WTC11 (cell line): Measurements from ENCODE around the gene ETS1. TPM values are rescaled to one million over a fixed set of nuclear protein-coding genes. Genes with fewer than 3 reads are reported as not detected.

ENCODE experiments used
- ATAC-seq: fragments of 200-7000 bp; cut with Tn5 transposase; 2 replicates; pipeline ENCODE4 v1.10.0; 2021; ENCODE audit warnings: mild to moderate bottlenecking, moderate library complexity
- CTCF ChIA-PET: fragments of 300-600 bp; sonication (Branson Sonifier 250); formaldehyde crosslinking; loops from one replicate; lab custom pipeline; 2021; ENCODE audit warnings: antibody characterized with exemption; lab: Charles Lee
- POLR2A ChIA-PET: fragments of 350-600 bp; sonication (Branson Sonifier 250); formaldehyde crosslinking; loops from one replicate; lab custom pipeline; 2021; ENCODE audit warnings: antibody characterized with exemption; lab: Charles Lee
- DNase-seq: peaks from one replicate; pipeline ENCODE4 v3.0.0; 2021; ENCODE audit warnings: low spot score
- H3K27ac Mint-ChIP-seq: 2 replicates; pipeline ENCODE4 v1.8.0; 2021; ENCODE audit warnings: mixed read lengths
- H3K27me3 Mint-ChIP-seq: 2 replicates; pipeline ENCODE4 v1.8.0; 2021; ENCODE audit warnings: low read depth, mild to moderate bottlenecking, moderate library complexity, mixed read lengths
- H3K36me3 Mint-ChIP-seq: 2 replicates; pipeline ENCODE4 v1.8.0; 2021; ENCODE audit warnings: mixed read lengths
- H3K4me1 Mint-ChIP-seq: 2 replicates; pipeline ENCODE4 v1.8.0; 2022; ENCODE audit warnings: mixed read lengths
- H3K4me3 Mint-ChIP-seq: 2 replicates; pipeline ENCODE4 v1.8.0; 2021; ENCODE audit warnings: mild to moderate bottlenecking, moderate library complexity, mixed read lengths
- H3K9me3 Mint-ChIP-seq: 2 replicates; pipeline ENCODE4 v1.8.0; 2021; ENCODE audit warnings: mixed read lengths
- ATF1 ChIP-seq: sonication (generic); formaldehyde crosslinking; IDR thresholded peaks from 2 replicates; pipeline ENCODE4 v1.8.1; 2023; ENCODE audit warnings: mild to moderate bottlenecking, moderate library complexity, missing genetic modification reagents
- CREB1 ChIP-seq: sonication (generic); formaldehyde crosslinking; IDR thresholded peaks from 2 replicates; pipeline ENCODE4 v1.8.0; 2023; ENCODE audit warnings: mild to moderate bottlenecking, missing genetic modification reagents
- CREM ChIP-seq: sonication (generic); formaldehyde crosslinking; IDR thresholded peaks from 2 replicates; pipeline ENCODE4 v1.8.1; 2022; ENCODE audit warnings: mild to moderate bottlenecking, missing genetic modification reagents, moderate library complexity
- ESRRA ChIP-seq: sonication (generic); formaldehyde crosslinking; IDR thresholded peaks from 2 replicates; pipeline ENCODE4 v1.8.1; 2022; ENCODE audit warnings: mild to moderate bottlenecking, missing genetic modification reagents, borderline replicate concordance
- FOXJ3 ChIP-seq: sonication (generic); formaldehyde crosslinking; IDR thresholded peaks from 2 replicates; pipeline ENCODE4 v1.9.0; 2021; ENCODE audit warnings: missing genetic modification reagents, mild to moderate bottlenecking, borderline replicate concordance
- GABPB1 ChIP-seq: sonication (generic); formaldehyde crosslinking; IDR thresholded peaks from 2 replicates; pipeline ENCODE4 v1.8.1; 2023; ENCODE audit warnings: mild to moderate bottlenecking, missing genetic modification reagents
- KAT7 ChIP-seq: sonication (generic); formaldehyde crosslinking; IDR thresholded peaks from 2 replicates; pipeline ENCODE4 v1.8.1; 2023; ENCODE audit warnings: missing genetic modification reagents, mild to moderate bottlenecking, borderline replicate concordance
- NR3C1 ChIP-seq: sonication (generic); formaldehyde crosslinking; conservative IDR thresholded peaks from 2 replicates; pipeline ENCODE4 v1.8.1; 2023; ENCODE audit warnings: low read depth, mild to moderate bottlenecking, missing genetic modification reagents
- PRDM15 ChIP-seq: sonication (generic); formaldehyde crosslinking; IDR thresholded peaks from 2 replicates; pipeline ENCODE4 v1.8.0; 2022; ENCODE audit warnings: missing genetic modification reagents
- RORB ChIP-seq: fragments of 250-450 bp; sonication (Bioruptor Pico); IDR thresholded peaks from 2 replicates; pipeline ENCODE4 v1.9.0; 2021; ENCODE audit warnings: mild to moderate bottlenecking
- SMAD3 ChIP-seq: sonication (generic); formaldehyde crosslinking; IDR thresholded peaks from 2 replicates; pipeline ENCODE4 v1.8.0; 2022; ENCODE audit warnings: missing genetic modification reagents, mild to moderate bottlenecking, borderline replicate concordance
- SOX15 ChIP-seq: fragments of 250-450 bp; sonication (Bioruptor Pico); IDR thresholded peaks from 2 replicates; pipeline ENCODE4 v1.9.0; 2021; ENCODE audit warnings: mild to moderate bottlenecking
- TEAD1 ChIP-seq: sonication (generic); formaldehyde crosslinking; IDR thresholded peaks from 2 replicates; pipeline ENCODE4 v1.8.0; 2022; ENCODE audit warnings: mild to moderate bottlenecking, missing genetic modification reagents
- ZNF121 ChIP-seq: sonication (generic); formaldehyde crosslinking; IDR thresholded peaks from 2 replicates; pipeline ENCODE4 v1.8.0; 2023; ENCODE audit warnings: missing genetic modification reagents
- ZNF219 ChIP-seq: sonication (generic); formaldehyde crosslinking; IDR thresholded peaks from 2 replicates; pipeline ENCODE4 v1.8.0; 2023; ENCODE audit warnings: missing genetic modification reagents, mild to moderate bottlenecking, borderline replicate concordance
- ZNF232 ChIP-seq: sonication (generic); formaldehyde crosslinking; IDR thresholded peaks from 2 replicates; pipeline ENCODE4 v1.8.0; 2022; ENCODE audit warnings: mild to moderate bottlenecking, missing genetic modification reagents
- ZNF263 ChIP-seq: sonication (generic); formaldehyde crosslinking; IDR thresholded peaks from 2 replicates; pipeline ENCODE4 v1.8.1; 2022; ENCODE audit warnings: low read depth, mild to moderate bottlenecking, moderate library complexity, missing genetic modification reagents
- total RNA-seq: library from RNA; stranded (reverse); gene quantifications from 3 replicates; pipeline ENCODE4 v1.2.3, GENCODE V29; 2021
- TF ChIP-seq, protein P1 (sequence below): sonication (generic); formaldehyde crosslinking; IDR thresholded peaks from 2 replicates; pipeline ENCODE4 v1.8.1; 2022; ENCODE audit warnings: low read depth, missing genetic modification reagents, borderline replicate concordance
- TF ChIP-seq, protein P2 (sequence below): fragments of 250-450 bp; sonication (Bioruptor Pico); conservative IDR thresholded peaks from 2 replicates; pipeline ENCODE4 v1.9.0; 2021; ENCODE audit warnings: mild to moderate bottlenecking

The ETS1 gene
- total RNA-seq, 1 experiment from 2014 or later = 33.1 TPM

- H3K36me3 Mint-ChIP-seq = peaks cover 13% of the 10 kb centered on the region
- peaks cover 64% of the 10 kb centered on the region for H3K27me3 Mint-ChIP-seq
- no peak for ATAC-seq
- no peak overlapping the region for H3K4me3 Mint-ChIP-seq
- H3K27ac Mint-ChIP-seq = no peak overlapping the region
- ChIA-PET CTCF (no interaction called here), POLR2A (no interaction called here)
- TF ChIP-seq ZNF121 (CRISPR knock-in tag) (no peak), TEAD1 (CRISPR knock-in tag) (no peak), ZNF232 (no peak), CREM (CRISPR knock-in tag) (no peak), NR3C1 (no peak), ZNF219 (CRISPR knock-in tag) (no peak), ESRRA (CRISPR knock-in tag) (no peak)
- TF ChIP-seq, protein P1, sequence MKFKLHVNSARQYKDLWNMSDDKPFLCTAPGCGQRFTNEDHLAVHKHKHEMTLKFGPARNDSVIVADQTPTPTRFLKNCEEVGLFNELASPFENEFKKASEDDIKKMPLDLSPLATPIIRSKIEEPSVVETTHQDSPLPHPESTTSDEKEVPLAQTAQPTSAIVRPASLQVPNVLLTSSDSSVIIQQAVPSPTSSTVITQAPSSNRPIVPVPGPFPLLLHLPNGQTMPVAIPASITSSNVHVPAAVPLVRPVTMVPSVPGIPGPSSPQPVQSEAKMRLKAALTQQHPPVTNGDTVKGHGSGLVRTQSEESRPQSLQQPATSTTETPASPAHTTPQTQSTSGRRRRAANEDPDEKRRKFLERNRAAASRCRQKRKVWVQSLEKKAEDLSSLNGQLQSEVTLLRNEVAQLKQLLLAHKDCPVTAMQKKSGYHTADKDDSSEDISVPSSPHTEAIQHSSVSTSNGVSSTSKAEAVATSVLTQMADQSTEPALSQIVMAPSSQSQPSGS (CRISPR knock-in tag) = no peak
- no peak for DNase-seq
- peaks cover 30% of the 10 kb centered on the region for H3K4me1 Mint-ChIP-seq
- peaks cover 6% of the 10 kb centered on the region; the same call in 1 of the 2 replicates for H3K9me3 Mint-ChIP-seq
These were observed 51.6 kb downstream of the ETS1 start for GRCh38 chr11:128535468-128536457.

- H3K4me3 Mint-ChIP-seq = peak overlapping the region; percentile 53
- peaks cover 39% of the 10 kb centered on the region for H3K4me1 Mint-ChIP-seq
- H3K9me3 Mint-ChIP-seq = peaks cover 6% of the 10 kb centered on the region; the same call in 1 of the 2 replicates
- peaks cover 87% of the 10 kb centered on the region for H3K27me3 Mint-ChIP-seq
- ATAC-seq = peak; percentile 24; the same call in 1 of the 2 replicates
- CTCF ChIA-PET = interaction anchor here (1.1 kb wide), 1 partner anchor 376 kb away, joined by 3 read pairs; no protein-coding TSS in a partner anchor
- DNase-seq = no peak
- TF ChIP-seq CREB1 (no peak), RORB (CRISPR knock-in tag) (no peak), GABPB1 (no peak), KAT7 (no peak), PRDM15 (CRISPR knock-in tag) (no peak), ZNF263 (no peak), SMAD3 (CRISPR knock-in tag) (no peak), SOX15 (CRISPR knock-in tag) (no peak), ATF1 (CRISPR knock-in tag) (no peak), ZNF219 (CRISPR knock-in tag) (no peak), FOXJ3 (CRISPR knock-in tag) (no peak)
- TF ChIP-seq, protein P2, sequence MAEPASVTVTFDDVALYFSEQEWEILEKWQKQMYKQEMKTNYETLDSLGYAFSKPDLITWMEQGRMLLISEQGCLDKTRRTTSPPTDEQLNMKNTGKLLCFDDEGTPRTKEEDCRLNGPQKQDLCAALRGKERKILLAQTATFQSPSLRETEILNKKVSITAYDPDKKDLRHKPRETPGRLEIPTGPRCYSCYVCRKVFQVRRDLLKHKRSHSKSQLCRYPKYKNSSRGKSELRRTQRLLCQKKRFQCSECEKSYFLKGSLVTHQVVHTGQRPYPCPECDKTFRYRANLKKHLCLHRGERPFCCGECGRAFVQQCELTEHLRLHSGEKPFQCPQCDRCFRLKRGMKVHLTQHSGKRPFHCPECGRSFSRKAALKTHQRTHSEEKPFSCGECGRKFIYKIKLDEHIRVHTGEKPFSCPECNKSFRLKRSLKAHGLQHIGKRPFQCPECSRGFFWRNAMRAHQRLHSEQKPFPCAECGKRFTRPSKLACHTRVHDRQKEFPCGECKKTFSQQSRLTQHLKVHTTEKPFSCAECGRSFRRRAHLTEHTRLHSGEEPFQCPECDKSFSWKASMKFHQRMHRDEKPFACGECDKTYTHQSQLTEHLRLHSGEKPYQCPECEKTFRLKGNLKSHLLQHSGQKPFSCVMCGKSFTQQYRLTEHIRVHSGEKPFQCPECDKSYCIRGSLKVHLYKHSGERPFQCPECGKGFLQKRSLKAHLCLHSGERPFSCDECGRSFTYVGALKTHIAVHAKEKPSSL (CRISPR knock-in tag) = no peak
- TF ChIP-seq, all 79 proteins: peak for 0
- Mint-ChIP-seq H3K27ac (peak overlapping the region; percentile 3; the same call in 1 of the 2 replicates), H3K36me3 (peaks cover 13% of the 10 kb centered on the region)
- POLR2A ChIA-PET = no interaction called here
These were observed 53.9 kb downstream of the ETS1 start for GRCh38 chr11:128533472-128533871.
